Activated T-cell treated with anti-CD3 and anti-CD28 coated beads, Interleukin-2, amount 50 U/mL, for 72 hours (primary cell): ENCODE measurements around the gene IL6R. TPM values are rescaled to one million over a fixed set of nuclear protein-coding genes. Genes with fewer than 3 reads are reported as not detected.
"Not testable (repeated sequence)": the region's sequence is repeated elsewhere in the genome, so short reads cannot be mapped to it uniquely, and the experiment has no call there.

Experiments
- ATAC-seq, 2 donors: fragments of 150-1000 bp; cut with Tn5 transposase; replicated peaks in 1 of 2; 2 replicates each; pipeline ENCODE4 v1.10.0; 2021; ENCODE audit warnings: moderate library complexity in 2 of 2, mild to moderate bottlenecking in 1 of 2
- DNase-seq, 2 donors: peaks; one replicate each; pipeline ENCODE4 v3.0.0; 2021 to 2022; ENCODE audit warnings: mixed read lengths in 1 of 2
- H3K27ac Mint-ChIP-seq: one replicate; pipeline ENCODE4 v1.8.0; 2022; ENCODE audit warnings: mild to moderate bottlenecking, moderate library complexity, mixed read lengths
- H3K27me3 Mint-ChIP-seq: one replicate; pipeline ENCODE4 v1.8.0; 2022; ENCODE audit warnings: low read depth, mixed read lengths
- H3K36me3 Mint-ChIP-seq, 2 donors: one replicate each; pipeline ENCODE4 v1.8.0; 2022; ENCODE audit warnings: mixed read lengths in 2 of 2, mild to moderate bottlenecking in 1 of 2; ENCODE audit not compliant: insufficient read depth in 2 of 2
- H3K4me1 Mint-ChIP-seq: one replicate; pipeline ENCODE4 v1.8.0; 2022; ENCODE audit warnings: low read depth, mixed read lengths
- H3K4me3 Mint-ChIP-seq, 2 donors: one replicate each; pipeline ENCODE4 v1.8.0; 2022; ENCODE audit warnings: mild to moderate bottlenecking in 2 of 2, mixed read lengths in 2 of 2, moderate library complexity in 2 of 2
- H3K9me3 Mint-ChIP-seq, 2 donors: one replicate each; pipeline ENCODE4 v1.8.0; 2022; ENCODE audit warnings: mixed read lengths in 2 of 2
- total RNA-seq, 2 donors: library from RNA; stranded (reverse); gene quantifications; one replicate each; pipeline ENCODE4 v1.2.3, GENCODE V29; 2022

Gene IL6R
- total RNA-seq, 2 donors from 2014 or later = 5.7 to 12.6 TPM

DNA sequence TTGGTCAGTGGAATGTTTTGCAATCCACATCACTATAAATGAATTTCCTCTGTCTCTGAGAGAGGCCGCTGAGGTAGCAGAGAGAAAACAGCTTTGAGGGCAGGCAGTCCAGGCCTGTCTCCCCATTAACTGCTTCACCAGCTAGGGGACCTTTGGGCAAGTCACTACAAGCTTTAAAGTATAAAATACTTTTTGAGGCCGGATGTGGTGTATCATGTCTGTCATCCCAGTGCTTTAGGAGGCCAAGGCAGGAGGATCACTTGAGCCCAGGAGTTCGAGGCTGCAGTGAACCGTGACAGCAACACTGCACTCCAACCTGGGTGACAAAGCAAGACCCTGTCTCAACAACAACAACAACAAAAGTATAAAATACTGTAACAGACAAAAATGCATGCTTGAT is 6.4 kb downstream of the IL6R start:
- Mint-ChIP-seq H3K9me3 (no peaks in the 10 kb centered on the region), H3K27me3 (no peaks in the 10 kb centered on the region), H3K4me3 (peak overlapping the region in 1 of 2 donors; percentile 42), H3K4me1 (peaks cover 67% of the 10 kb centered on the region), H3K27ac (peak overlapping the region; percentile 26), H3K36me3 (no peaks in the 10 kb centered on the region)
- no peak for DNase-seq
- ATAC-seq = no peak

DNA sequence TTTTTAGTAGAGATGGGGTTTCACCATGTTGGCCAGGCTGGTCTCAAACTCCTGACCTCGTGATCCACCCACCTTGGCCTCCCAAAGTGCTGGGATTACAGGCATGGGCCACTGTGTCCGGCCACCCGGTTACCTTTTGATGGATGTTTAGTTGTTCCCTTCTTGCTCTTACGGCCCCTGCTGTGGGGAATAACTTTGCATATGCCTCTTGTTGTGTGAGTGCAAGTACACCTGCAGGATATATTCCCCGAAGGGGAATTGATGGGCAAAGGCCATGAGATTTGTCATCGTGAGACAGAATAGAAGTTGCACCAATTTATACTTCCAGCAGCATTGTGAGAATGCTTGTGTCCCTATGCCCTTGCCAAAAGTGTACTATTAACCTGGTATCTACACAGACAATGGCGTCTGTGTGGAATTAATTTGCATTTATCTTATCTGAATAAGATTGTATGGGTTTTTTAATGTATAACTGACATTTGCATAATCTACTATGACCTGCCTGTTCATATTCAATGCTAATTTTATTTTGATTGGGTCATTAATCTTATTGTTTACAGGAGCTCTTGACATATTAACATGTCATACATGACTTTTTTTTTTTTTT is 8.1 kb downstream of the IL6R start:
- Mint-ChIP-seq H3K36me3 (no peaks in the 10 kb centered on the region), H3K9me3 (no peaks in the 10 kb centered on the region), H3K4me3 (peak overlapping the region in 1 of 2 donors; percentile 38), H3K27ac (no peak overlapping the region), H3K27me3 (no peaks in the 10 kb centered on the region), H3K4me1 (peaks cover 67% of the 10 kb centered on the region)
- DNase-seq (no peak), ATAC-seq (no peak)

DNA sequence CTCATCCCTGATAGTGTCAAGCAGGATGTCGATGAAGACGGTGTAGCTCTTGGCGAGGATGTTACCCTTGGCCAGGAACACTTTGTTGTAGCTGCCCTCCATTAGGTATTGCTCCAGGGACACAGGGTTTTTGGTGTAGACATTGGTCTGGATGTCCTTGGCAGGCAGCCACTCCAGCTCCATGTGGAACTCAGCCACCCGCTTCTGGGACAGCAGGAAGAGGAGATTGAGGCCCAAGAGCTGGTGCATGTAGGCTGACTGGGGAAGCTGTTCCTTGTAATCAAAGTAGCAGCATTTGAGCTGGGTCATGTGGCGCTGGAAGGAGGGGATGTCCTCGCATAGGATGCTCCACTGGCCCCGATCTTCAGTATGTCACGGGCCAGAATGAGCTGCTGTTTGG is 9.5 kb downstream of the IL6R start:
- Mint-ChIP-seq H3K27ac (no peak overlapping the region), H3K27me3 (no peaks in the 10 kb centered on the region), H3K4me1 (peaks cover 68% of the 10 kb centered on the region), H3K9me3 (no peaks in the 10 kb centered on the region), H3K4me3 (peak overlapping the region in 1 of 2 donors; percentile 8), H3K36me3 (no peaks in the 10 kb centered on the region)
- ATAC-seq (no peak), DNase-seq (no peak)

DNA sequence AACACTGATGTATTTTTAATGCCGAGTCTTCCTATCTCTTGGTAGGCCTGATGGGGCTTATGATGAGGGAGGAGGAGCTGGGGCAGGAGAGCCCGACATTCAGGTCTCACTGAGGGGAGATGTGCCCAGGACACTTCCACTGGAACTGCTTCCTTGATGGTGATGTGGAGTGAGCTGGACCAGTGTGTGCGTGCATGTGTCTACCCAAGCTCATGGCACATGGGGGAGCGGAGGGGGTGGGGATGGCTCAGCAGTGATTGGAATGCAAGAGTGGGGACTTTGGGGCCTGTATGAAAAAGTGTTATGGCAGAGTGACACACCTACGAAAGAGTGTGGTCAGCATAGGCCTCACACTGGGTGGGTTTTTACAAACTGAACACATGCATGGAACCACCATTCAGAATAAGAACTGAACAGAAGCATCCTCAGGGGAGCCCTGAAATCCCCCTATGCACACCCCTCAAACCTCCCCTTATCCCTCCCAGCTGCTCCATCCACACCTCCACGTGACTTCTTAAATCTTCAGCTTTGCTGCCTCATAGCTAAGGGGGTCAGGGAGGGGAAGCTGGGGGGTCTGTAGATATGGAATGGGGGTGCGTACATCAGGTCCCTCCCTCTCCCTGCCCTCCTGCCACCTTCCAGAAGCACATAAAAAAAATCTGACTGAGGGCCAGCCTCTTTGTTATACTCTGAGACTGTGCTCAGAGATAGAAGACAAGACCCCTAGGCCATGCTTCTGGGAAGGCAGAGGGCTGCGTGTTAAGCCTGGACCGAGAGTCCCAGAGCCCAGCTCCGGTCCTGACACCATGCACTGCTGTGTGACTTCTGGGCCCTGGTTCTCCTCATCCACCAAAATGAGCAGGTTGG is 11.6 kb downstream of the IL6R start:
- H3K36me3 Mint-ChIP-seq = no peaks in the 10 kb centered on the region
- no peak overlapping the region for H3K27ac Mint-ChIP-seq
- peaks cover 73% of the 10 kb centered on the region for H3K4me1 Mint-ChIP-seq
- no peak overlapping the region for H3K4me3 Mint-ChIP-seq
- no peak for ATAC-seq
- no peak for DNase-seq
- H3K27me3 Mint-ChIP-seq = no peaks in the 10 kb centered on the region
- no peaks in the 10 kb centered on the region for H3K9me3 Mint-ChIP-seq

DNA sequence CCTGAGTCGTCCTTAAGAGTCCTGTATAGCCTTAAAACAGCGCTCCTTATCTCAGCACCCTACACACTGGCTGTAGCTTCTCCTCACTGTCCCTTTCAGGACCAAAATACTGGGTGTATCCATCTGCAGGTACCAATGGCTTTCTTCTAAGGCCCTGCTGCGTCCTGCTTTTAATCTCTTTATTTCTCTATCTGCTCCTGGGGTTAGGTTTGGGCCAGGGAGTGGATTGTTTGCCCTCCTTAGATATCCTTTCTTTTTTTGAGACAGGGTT is 12.1 kb downstream of the IL6R start:
- Mint-ChIP-seq H3K36me3 (no peaks in the 10 kb centered on the region), H3K27me3 (no peaks in the 10 kb centered on the region), H3K27ac (peak overlapping the region; percentile 51), H3K4me1 (peaks cover 78% of the 10 kb centered on the region), H3K4me3 (no peak overlapping the region), H3K9me3 (no peaks in the 10 kb centered on the region)
- DNase-seq (no peak), ATAC-seq (no peak)

DNA sequence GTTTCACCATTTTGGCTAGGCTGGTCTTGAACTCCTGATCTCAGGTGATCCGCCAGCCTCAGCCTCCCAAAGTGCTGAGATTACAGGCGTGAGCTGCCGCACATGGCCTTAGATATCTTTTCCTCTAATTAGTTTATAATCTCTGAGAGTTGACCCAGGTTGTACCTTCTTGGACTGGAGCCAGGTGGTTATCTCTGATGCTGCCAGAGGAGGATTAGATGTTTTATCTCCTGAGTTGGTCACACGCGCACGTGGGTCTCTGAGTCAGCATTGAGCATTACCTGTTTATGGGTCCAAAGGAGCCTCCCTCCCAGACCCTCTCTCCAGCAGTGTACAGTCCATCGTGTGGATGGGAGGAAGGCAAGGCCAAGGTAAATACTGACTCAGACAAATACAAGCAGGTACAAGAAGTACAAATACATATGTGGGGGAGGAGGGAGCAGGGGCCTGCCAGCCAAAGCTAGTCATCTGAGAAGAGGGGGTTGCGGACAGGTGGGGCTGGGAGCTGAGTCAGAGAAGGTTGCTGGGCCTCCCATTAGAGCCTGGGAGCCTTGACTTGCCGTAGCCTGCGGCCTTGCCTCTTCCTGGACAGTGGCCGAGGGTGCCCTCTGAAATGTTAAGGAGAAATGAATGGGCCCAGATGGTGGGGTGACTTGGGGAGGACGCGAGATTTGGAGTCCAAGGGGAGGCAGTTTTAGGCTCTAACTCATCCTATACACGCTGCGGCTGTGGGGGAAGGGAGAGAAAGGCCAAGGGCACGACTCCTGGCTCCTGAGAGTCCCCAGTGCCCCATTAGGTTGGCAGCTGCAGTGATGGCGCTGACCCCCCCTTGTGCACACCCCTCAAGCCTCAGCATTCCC is 13.1 kb downstream of the IL6R start:
- Mint-ChIP-seq H3K27ac (peak overlapping the region; percentile 25), H3K36me3 (no peaks in the 10 kb centered on the region), H3K4me3 (peak overlapping the region; percentile 61 to 71), H3K4me1 (peaks cover 83% of the 10 kb centered on the region), H3K27me3 (no peaks in the 10 kb centered on the region), H3K9me3 (no peaks in the 10 kb centered on the region)
- ATAC-seq = peak; percentile 44 to 61
- peak; percentile 39 to 56 for DNase-seq

DNA sequence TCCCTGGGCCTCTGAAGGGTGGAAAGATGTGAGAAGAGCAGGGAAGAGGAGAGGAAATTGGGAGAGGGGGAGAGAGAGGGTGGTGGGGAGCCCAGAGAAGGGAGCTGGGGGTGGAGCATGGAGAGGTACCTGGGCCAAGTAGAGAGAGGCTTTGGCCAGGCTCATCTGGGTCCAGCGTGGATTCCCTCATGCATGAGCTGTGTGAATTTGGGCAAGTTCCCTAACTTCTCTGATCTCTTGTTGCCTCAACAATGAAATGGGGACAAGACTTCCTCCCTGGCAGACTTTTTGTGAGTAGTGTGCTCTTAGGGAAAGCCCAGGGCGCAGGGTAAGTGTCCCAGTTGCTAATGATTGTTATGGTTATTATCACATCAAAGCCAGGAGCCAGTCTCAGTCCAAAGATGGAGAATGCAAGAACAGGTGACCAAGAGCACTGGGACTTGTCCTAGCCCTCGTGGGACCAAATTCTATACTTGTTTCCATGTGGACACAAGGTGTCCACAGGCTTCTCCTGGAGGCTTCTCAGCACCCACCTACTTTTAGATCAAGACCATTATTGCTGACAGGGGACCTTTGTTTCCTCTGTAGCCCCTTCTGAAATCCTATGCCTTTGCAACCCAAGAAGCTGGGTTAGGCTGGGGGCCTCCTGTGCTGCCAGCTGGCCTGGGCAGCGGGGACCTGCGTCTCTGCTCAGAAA is 13.9 kb downstream of the IL6R start:
- peak overlapping the region; percentile 25 for H3K27ac Mint-ChIP-seq
- no peaks in the 10 kb centered on the region for H3K36me3 Mint-ChIP-seq
- DNase-seq (no peak), ATAC-seq (no peak)
- H3K4me1 Mint-ChIP-seq = peaks cover 84% of the 10 kb centered on the region
- peak overlapping the region; percentile 69 to 71 for H3K4me3 Mint-ChIP-seq
- no peaks in the 10 kb centered on the region for H3K9me3 Mint-ChIP-seq
- H3K27me3 Mint-ChIP-seq = no peaks in the 10 kb centered on the region

DNA sequence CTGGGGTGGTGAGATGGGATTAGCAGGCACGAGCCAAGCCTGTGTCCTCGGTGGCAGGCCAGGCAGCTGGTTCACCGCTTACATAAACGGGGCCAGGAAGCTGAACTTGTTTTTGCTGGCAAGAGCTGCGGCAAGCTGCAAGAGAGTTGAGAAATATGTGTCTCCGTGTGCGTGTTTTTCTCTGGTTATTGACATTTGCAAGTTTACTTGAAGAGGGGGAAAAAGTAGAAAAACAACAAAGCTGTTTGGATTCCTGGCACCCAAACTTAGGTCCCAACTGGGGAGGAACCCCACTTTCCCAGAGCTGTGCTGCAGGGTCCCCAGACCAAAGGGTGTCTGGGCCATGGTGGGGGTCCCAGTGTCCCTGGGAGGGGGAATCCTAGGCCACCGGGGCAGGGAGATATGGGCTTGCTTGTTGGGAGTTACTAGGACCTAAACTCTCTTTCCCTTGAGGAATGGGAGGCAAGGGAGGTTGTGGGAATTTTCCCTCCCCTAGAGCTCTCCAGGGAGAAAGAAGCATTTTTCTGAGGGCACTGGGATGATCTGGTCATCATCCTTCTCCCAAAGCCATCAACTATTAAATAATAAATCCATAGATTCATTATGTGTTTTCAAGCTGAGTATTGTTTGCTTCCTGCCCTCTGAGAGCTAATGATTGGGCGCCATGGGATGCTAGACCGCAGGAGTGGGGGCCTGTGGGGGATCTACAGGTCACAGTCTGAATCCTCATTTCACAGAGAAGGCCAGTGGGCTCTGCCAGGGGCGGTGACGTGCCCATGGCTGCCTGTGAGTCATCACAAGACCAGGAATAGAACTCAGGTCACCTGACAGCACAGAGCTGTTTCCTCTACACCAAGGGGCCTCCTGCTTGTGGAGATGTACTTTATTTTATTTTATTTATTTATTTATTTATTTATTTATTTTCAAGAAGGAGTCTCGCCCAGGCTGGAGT is 14.8 kb downstream of the IL6R start:
- H3K27ac Mint-ChIP-seq = peak overlapping the region; percentile 25
- ATAC-seq (peak; percentile 73 to 81), DNase-seq (peak; percentile 71 to 73)
- H3K4me3 Mint-ChIP-seq = peak overlapping the region; percentile 69 to 71
- peaks cover 84% of the 10 kb centered on the region for H3K4me1 Mint-ChIP-seq
- H3K36me3 Mint-ChIP-seq = no peaks in the 10 kb centered on the region
- no peaks in the 10 kb centered on the region for H3K9me3 Mint-ChIP-seq
- H3K27me3 Mint-ChIP-seq = no peaks in the 10 kb centered on the region

DNA sequence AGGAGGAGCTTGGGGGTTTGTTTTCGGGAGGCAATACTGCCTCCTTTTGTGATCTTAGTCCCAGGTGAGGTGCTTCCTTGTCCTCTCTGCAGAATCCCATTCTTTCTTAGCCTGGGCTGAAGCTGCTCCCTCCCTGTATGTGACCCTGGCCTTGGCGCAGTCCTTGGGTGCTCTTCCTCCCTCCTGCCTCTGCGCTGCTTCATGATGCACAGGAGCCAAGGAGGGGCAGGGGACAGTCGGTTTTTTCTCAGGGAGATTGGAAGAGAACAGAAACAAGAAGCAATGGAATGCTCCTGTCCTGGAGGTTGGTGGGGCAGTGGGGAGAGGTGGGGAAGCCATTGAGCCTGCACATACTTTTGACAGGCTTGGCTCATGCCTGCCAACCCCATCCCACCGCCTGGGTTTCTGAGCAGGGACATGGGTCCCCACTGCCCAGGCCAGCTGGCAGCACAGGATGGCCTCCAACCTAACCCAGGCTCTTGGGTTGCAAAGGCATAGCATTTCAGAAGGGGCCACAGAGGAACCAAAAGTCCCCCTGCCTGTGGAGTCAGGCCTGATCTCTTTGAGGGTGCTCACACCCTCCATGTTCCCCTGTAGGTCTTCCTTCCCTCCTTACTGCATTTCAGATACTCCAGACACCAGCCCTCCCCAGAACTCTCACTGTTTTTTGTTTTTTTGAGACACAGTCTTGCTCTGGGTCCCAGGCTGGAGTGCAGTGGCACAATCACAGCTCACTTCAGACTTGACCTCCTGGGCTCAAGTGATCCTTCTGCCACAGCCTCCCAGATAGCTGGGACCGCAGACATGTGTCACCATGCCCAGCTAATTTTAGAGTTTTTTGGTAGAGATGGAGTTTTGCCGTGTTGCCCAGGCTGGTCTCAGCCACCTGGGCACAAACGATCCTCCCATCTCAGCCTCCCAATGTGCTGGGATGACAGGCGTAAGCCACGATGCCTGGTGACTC is 16.1 kb downstream of the IL6R start:
- Mint-ChIP-seq H3K9me3 (no peaks in the 10 kb centered on the region), H3K27me3 (no peaks in the 10 kb centered on the region), H3K4me3 (peak overlapping the region; percentile 13 to 25), H3K36me3 (no peaks in the 10 kb centered on the region), H3K4me1 (peaks cover 81% of the 10 kb centered on the region), H3K27ac (peak overlapping the region; percentile 69)
- ATAC-seq = no peak
- DNase-seq = no peak

DNA sequence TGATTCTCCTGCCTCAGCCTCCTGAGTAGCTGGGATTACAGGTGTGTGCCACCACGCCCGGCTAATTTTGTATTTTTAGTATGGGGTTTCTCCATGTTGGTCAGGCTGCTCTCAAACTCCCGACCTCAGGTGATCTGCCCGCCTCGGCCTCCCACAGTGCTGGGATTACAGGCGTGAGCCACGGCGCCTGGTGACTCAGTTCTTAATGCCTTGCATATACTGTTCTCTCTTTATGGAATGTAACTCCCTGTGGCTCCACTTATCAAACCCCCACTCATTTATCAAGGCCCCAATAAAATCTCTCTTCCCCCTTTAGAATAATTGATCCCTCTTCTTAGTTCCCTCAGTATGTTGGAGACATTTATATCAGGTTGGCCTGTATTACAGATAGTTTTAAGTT is 16.9 kb downstream of the IL6R start:
- ATAC-seq, H3K36me3 Mint-ChIP-seq, H3K27me3 Mint-ChIP-seq, H3K27ac Mint-ChIP-seq, H3K9me3 Mint-ChIP-seq, DNase-seq: not testable (repeated sequence)
- Mint-ChIP-seq H3K4me1 (peaks cover 78% of the 10 kb centered on the region), H3K4me3 (peak overlapping the region in 1 of 2 donors; percentile 20)

DNA sequence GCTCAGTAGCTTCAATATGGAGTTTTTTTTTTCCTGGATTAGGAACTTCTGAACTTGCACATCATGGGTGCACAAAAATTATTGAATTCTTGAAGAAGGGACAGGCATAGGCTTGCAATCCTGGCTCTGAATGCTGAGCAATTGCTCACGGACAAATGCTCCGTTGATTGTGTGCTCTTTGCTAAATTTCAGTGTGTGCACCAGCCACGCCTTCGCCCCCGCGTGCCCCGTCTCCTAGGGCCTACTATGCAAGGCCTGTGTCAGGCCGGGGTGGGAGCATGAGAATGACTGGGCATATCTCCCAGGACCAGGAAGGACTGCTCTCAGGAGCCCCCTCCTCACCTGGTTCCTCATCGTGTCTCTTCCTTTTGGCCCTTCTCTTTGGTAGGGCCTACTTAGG is 17.4 kb downstream of the IL6R start:
- DNase-seq (no peak), ATAC-seq (no peak)
- H3K27me3 Mint-ChIP-seq = no peaks in the 10 kb centered on the region
- no peaks in the 10 kb centered on the region for H3K36me3 Mint-ChIP-seq
- H3K27ac Mint-ChIP-seq = peak overlapping the region; percentile 32
- H3K4me1 Mint-ChIP-seq = peaks cover 75% of the 10 kb centered on the region
- H3K4me3 Mint-ChIP-seq = peak overlapping the region in 1 of 2 donors; percentile 23
- no peaks in the 10 kb centered on the region for H3K9me3 Mint-ChIP-seq
